ENCODE measurements around the gene IL22.

IL22 gene, protein sequence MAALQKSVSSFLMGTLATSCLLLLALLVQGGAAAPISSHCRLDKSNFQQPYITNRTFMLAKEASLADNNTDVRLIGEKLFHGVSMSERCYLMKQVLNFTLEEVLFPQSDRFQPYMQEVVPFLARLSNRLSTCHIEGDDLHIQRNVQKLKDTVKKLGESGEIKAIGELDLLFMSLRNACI

GRCh38 chr12:68253504-68253903, at the start of gene IL22:
Gene IL22 (minus strand): TSS chr12:68253604. CDS start chr12:68253448, 156 bp downstream.
- DNase-seq (ENCODE audit: low read depth), result no peak

GRCh38 chr12:68297929-68298328, 44.5 kb upstream of the IL22 start:
- no peak for DNase-seq (ENCODE audit: low read depth)

GRCh38 chr12:68294251-68294650, 40.8 kb upstream of the IL22 start:
- no peak for DNase-seq (ENCODE audit: low read depth)

GRCh38 chr12:68293347-68293746, 39.9 kb upstream of the IL22 start:
- no peak for DNase-seq (ENCODE audit: low read depth)

- no peak for DNase-seq (ENCODE audit: low read depth)
Observed at GRCh38 chr12:68292151-68292943, 38.9 kb upstream of the IL22 start.

- no peak for DNase-seq (ENCODE audit: low read depth)
Observed at GRCh38 chr12:68291396-68292036, 38.1 kb upstream of the IL22 start.

DNA sequence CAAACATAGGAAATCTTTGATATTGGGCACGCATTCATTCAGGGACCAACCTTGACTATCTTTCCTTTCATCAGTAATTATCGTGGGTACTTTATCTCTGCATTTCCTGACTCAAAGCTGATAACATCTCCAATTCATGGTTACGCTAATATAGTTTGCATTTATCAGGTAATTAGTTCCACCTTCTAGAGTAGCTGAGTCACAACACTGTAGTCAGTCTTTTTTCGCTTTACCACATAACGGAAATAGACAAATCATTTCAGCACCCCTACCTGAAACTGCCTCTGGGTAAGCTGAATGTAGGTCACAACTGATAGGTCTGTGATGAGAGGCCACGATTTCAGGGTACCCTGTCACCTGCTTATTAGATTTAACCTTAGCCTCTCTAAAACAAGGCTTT, 36.7 kb upstream of the IL22 start:
- no peak for DNase-seq (ENCODE audit: low read depth)

- no peak for DNase-seq (ENCODE audit: low read depth)
Observed at GRCh38 chr12:68287106-68287505, 33.7 kb upstream of the IL22 start.

DNA sequence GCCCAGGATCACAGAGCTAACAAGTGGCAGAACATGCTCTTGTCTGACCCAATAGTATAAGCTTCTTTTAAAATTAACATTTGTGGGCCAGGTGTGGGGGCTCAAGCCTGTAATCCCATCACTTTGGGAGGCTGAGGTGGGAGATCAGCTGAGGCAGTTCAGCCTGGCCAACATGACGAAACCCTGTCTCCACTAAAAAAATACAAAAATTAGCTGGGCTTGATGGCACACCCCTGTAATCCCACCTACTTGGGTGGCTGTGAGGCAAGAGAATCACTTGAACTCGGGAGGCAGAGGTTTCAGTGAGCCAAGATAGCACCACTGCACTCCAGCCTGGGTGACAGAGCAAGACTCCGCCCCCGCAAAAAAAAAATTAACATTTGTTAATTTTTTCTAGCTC, 33.0 kb upstream of the IL22 start:
- DNase-seq (ENCODE audit: low read depth), result no peak

DNA sequence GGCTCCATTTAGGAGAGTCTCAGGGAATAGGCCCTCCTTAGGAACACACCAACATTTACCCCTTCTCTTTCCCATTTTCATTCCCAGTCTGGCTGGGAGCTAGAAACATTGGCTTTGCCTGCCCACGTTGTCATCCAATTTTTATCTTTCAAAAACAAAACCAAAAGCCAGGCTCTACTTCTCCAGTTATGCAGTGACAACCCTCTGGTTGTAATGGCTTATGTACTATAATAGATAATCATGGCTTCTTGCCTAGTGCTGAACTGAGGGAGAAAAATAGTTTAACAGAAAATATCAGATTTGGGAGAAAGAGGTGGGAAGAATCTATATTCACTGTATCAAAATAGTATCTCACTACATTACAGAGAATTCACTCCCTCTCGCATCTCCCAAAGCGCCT, 32.1 kb upstream of the IL22 start:
- DNase-seq (ENCODE audit: low read depth), result no peak

GRCh38 chr12:68281322-68282077, 28.1 kb upstream of the IL22 start:
- no peak for DNase-seq (ENCODE audit: low read depth)

DNA sequence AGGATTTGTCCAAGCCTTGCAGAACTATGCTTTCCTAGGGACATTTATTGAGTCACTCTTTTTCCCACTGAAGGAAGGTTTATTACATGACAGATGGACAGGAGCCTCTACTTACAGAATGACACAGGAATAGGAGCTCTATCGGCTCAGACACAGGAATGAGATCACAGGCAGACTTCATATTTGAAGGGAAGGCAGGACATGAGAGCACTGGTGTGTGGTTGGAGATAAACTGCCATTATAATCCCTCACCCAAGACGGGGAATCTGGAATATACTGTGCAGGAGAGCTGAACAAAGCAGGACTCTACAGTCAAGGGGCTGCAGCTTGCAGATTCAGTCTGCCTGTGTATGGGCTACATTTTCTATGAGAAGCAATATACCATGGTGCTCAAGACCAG, 26.8 kb upstream of the IL22 start:
- DNase-seq (ENCODE audit: low read depth), result no peak

GRCh38 chr12:68279227-68280054, 26.0 kb upstream of the IL22 start:
- peak; percentile 37 for DNase-seq (ENCODE audit: low read depth)

- no peak for DNase-seq (ENCODE audit: low read depth)
Observed at GRCh38 chr12:68276402-68276930, 23.1 kb upstream of the IL22 start.

DNA sequence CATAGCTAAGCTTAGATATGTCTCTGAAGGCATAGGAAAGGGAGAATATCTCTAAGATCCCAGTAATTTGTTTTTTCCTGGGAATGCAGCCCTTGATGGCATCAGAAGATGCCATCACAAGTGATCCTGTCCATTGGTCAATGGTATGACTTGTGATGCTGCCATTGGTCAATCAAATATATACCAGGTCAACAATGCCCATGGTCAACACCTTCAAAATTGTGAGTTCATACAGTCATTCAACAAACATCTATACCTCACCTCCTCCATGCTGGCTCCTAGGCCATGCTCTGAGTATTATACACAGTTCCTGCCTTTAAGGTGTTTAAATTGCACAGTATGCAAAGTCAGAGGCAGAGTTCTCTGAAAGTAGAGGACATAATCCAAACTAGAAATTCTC, 19.3 kb upstream of the IL22 start:
- no peak for DNase-seq (ENCODE audit: low read depth)

DNA sequence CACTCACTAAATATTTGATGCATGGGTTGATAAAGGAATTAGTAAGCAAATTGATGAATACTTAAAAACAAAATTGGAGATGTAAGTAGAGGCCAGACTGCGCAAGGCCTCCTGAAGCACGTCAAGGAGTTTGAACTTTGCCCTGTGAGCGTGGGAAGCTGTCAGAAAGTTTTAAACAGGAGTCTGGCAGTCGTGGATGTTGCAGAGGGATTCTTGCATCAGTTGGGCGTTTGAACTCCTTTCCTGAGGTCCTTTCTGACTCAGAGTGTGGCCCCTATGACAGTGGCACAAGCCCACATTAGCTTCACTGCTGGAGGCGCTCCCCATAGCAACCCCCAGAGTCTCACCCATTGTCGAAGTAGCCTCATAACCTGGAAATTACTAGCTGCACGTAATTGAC, 17.9 kb upstream of the IL22 start:
- DNase-seq (ENCODE audit: low read depth), result peak; percentile 66

DNA sequence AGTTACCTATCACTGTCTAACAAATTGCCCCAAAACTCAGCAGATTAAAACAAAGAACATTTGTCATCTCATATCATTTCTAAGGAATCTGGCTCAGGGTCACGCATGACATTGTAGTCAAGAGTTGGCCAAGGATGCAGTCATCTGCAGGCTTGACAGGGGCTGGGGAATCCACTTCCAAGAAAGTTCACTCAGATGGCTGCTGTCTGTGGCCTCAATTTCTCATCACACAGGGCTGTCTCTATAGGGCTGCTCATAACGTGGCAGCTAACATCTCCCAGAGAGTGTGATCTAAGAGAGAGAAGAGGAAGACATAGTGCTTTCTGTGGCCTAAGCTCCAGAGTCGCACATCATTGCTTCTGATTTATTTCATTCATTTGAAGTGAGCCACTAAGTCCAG, 17.0 kb upstream of the IL22 start:
- no peak for DNase-seq (ENCODE audit: low read depth)

- no peak for DNase-seq (ENCODE audit: low read depth)
Observed at GRCh38 chr12:68269779-68270178, 16.4 kb upstream of the IL22 start.

GRCh38 chr12:68268967-68269366, 15.6 kb upstream of the IL22 start:
- DNase-seq (ENCODE audit: low read depth), result no peak

DNA sequence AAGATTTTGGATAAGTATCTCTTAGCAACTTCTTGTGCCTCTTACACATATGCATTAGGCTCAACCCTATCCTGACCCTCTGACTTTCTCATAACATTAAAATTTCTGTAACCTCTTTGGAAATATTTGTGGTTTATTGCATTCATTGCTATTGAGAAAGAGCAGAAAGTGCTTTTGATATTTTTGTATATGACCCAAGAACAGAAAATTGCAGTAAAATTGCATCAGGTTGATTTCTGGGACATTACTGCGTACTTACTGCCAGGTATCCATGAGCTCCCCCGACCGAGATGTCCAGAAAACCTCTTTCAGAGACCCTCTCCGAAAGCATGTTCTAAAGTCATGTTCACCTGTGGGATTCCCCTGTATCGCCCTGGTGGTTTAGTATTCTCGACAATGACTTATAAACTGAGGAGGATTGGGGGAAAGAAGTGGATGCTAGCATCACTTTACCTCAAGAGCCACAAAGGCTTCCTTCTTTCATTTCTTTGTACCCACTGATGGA, 14.5 kb upstream of the IL22 start:
- peak; percentile 81 for DNase-seq (ENCODE audit: low read depth)

DNA sequence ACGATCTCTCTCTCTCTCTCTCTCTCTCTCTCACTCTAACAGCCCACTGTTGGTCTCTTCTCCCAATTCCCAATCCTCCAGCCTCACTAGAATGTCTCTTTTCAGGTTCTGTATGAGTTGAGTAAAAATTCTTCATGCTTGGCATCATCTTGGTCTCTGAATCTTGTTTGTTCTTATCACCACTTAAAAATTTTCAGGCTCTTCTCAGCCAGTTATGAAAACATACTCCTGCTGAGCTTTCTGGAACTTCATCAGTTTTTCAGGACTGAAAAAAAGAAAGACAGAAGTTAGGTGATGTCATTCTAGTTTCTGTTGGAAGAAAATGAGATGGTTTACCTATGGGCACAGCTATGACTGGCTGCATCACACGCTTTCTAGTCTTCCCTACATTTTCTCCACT, 11.5 kb upstream of the IL22 start:
- DNase-seq (ENCODE audit: low read depth), result peak; percentile 69

Data from EH (cell line).